Smooth muscle cell (in vitro differentiated cells): Measurements from ENCODE around the gene POLR3E. TPM values are rescaled to one million over a fixed set of nuclear protein-coding genes. Genes with fewer than 3 reads are reported as not detected.

Experiments
- DNase-seq: peaks from one replicate; lab custom pipeline; 2025; ENCODE audit not compliant: unreplicated experiment; lab: John Stamatoyannopoulos, UW
- H2AFZ ChIP-seq: fragments of 200-600 bp; sonication (generic); 2 replicates; pipeline ENCODE4 v1.6.0; 2016; ENCODE audit warnings: antibody characterized with exemption, low read depth, mild to moderate bottlenecking
- H3F3A ChIP-seq: fragments of 200-600 bp; sonication (generic); 2 replicates; pipeline ENCODE4 v1.6.0; 2017; ENCODE audit warnings: antibody characterized with exemption, low read depth
- H3K27ac ChIP-seq: fragments of 200-600 bp; sonication (generic); 2 replicates; pipeline ENCODE4 v1.5.1; 2016; ENCODE audit warnings: low read depth, mild to moderate bottlenecking
- H3K27me3 ChIP-seq: fragments of 200-600 bp; sonication (generic); 2 replicates; pipeline ENCODE4 v1.6.1; 2016; ENCODE audit warnings: low read depth, mild to moderate bottlenecking
- H3K36me3 ChIP-seq: fragments of 200-600 bp; sonication (generic); 2 replicates; pipeline ENCODE4 v1.5.1; 2016; ENCODE audit warnings: low read depth
- H3K4me1 ChIP-seq: fragments of 200-600 bp; sonication (generic); 2 replicates; pipeline ENCODE4 v1.5.1; 2016; ENCODE audit warnings: low read depth
- H3K4me2 ChIP-seq: fragments of 200-600 bp; sonication (generic); 2 replicates; pipeline ENCODE4 v1.6.0; 2016; ENCODE audit warnings: mild to moderate bottlenecking
- H3K4me3 ChIP-seq: fragments of 200-600 bp; sonication (generic); 2 replicates; pipeline ENCODE4 v1.5.1; 2016; ENCODE audit warnings: mild to moderate bottlenecking
- H3K79me2 ChIP-seq: fragments of 200-600 bp; sonication (generic); 2 replicates; pipeline ENCODE4 v1.6.0; 2016; ENCODE audit warnings: low read depth, mild to moderate bottlenecking
- H3K9ac ChIP-seq: fragments of 200-600 bp; sonication (generic); 2 replicates; pipeline ENCODE4 v1.6.0; 2016; ENCODE audit warnings: low read depth
- H3K9me3 ChIP-seq: fragments of 200-600 bp; sonication (generic); replicated peaks from 2 replicates; pipeline ENCODE4 v1.5.1; 2016; ENCODE audit warnings: low read depth
- H4K20me1 ChIP-seq: fragments of 200-600 bp; sonication (generic); 2 replicates; pipeline ENCODE4 v1.6.0; 2016; ENCODE audit warnings: low read depth
- CTCF ChIP-seq: fragments of 200-600 bp; sonication (generic); IDR thresholded peaks from 2 replicates; pipeline ENCODE4 v1.5.1; 2017; ENCODE audit warnings: borderline replicate concordance, mild to moderate bottlenecking, antibody characterized with exemption; ENCODE audit not compliant: insufficient read depth, poor library complexity, severe bottlenecking
- WGBS: methylation state at CpG from one replicate; pipeline ENCODE4 v1.1.7; 2016; ENCODE audit warnings: low lambda C conversion rate; 5-methylcytosine and 5-hydroxymethylcytosine counted together
- polyA plus RNA-seq: library from polyadenylated mRNA; unstranded; fragments of >200 nt; fragmentation: Nextera tagmentation; extraction: Ambion mirVana; gene quantifications from 2 replicates; pipeline ENCODE4 v1.2.1, GENCODE V29; 2016
- total RNA-seq: library from RNA; depleted of rRNA; stranded (reverse); fragments of >200 nt; gene quantifications from 2 replicates; pipeline ENCODE4 v1.2.3, GENCODE V29; 2014

The POLR3E gene
- total and polyA plus RNA-seq, 2 experiments from 2014 or later = 13.9 to 31.2 TPM

- Histone ChIP-seq H3K4me1 (no peaks in the 10 kb centered on the region), H3K9me3 (no peaks in the 10 kb centered on the region), H3K36me3 (no peaks in the 10 kb centered on the region), H4K20me1 (peaks cover 16% of the 10 kb centered on the region), H3K4me3 (no peak overlapping the region), H2AFZ (no peak overlapping the region), H3K27ac (no peak overlapping the region), H3K4me2 (no peak overlapping the region), H3K27me3 (no peaks in the 10 kb centered on the region), H3F3A (no peaks in the 10 kb centered on the region), H3K9ac (no peak overlapping the region), H3K79me2 (no peaks in the 10 kb centered on the region)
- WGBS = 99% methylated on average over 17 of the region's 17 CpGs
- no peak for TF ChIP-seq CTCF
- DNase-seq = no peak
Observed at GRCh38 chr16:22317001-22317530, 19.9 kb downstream of the POLR3E start.

GRCh38 chr16:22317625-22318024 is 20.4 kb downstream of the POLR3E start:
- Histone ChIP-seq H3K27ac (no peak overlapping the region), H2AFZ (no peak overlapping the region), H3K4me1 (no peaks in the 10 kb centered on the region), H3K4me3 (no peak overlapping the region), H3K9me3 (no peaks in the 10 kb centered on the region), H4K20me1 (peaks cover 21% of the 10 kb centered on the region), H3K4me2 (no peak overlapping the region), H3F3A (no peaks in the 10 kb centered on the region), H3K36me3 (no peaks in the 10 kb centered on the region), H3K27me3 (no peaks in the 10 kb centered on the region), H3K79me2 (no peaks in the 10 kb centered on the region), H3K9ac (no peak overlapping the region)
- no peak for DNase-seq
- no peak for TF ChIP-seq CTCF
- 94% methylated on average over 6 of the region's 6 CpGs for WGBS

GRCh38 chr16:22318690-22319358 is 21.6 kb downstream of the POLR3E start:
- 92% methylated on average over 18 of the region's 18 CpGs for WGBS
- no peaks in the 10 kb centered on the region for H3K36me3 ChIP-seq
- no peak overlapping the region for H2AFZ ChIP-seq

More at GRCh38 chr16:22318690-22319358, 21.6 kb downstream of the POLR3E start:
- no peaks in the 10 kb centered on the region for H3K9me3 ChIP-seq
- no peak overlapping the region for H3K9ac ChIP-seq
- peaks cover 28% of the 10 kb centered on the region for H4K20me1 ChIP-seq
- H3K4me1 ChIP-seq = no peaks in the 10 kb centered on the region
- H3F3A ChIP-seq = no peaks in the 10 kb centered on the region
- H3K27ac ChIP-seq = no peak overlapping the region
- no peak for DNase-seq
- no peaks in the 10 kb centered on the region for H3K27me3 ChIP-seq
- no peak overlapping the region for H3K4me3 ChIP-seq
- no peak overlapping the region for H3K4me2 ChIP-seq
- no peaks in the 10 kb centered on the region for H3K79me2 ChIP-seq
- peak; percentile 48 for TF ChIP-seq CTCF
